ENCODE data around the gene COL27A1. TPM values are rescaled to one million over a fixed set of nuclear protein-coding genes. Genes with fewer than 3 reads are reported as not detected.

The COL27A1 gene
- total RNA-seq, 3 donors from 2014 or later, result 1.4 to 2.8 (median 1.7) TPM

GRCh38 chr9:114348261-114348905 is 193.0 kb downstream of the COL27A1 start:
- DNase-seq (no peak), ATAC-seq (no peak)
- H3K27me3 Mint-ChIP-seq (ENCODE audit: low read depth), result no peaks in the 10 kb centered on the region
- H3K36me3 Mint-ChIP-seq (ENCODE audit: insufficient read depth), result peaks cover 47% of the 10 kb centered on the region
- H3K4me3 Mint-ChIP-seq, result no peak overlapping the region
- peaks cover 50% of the 10 kb centered on the region for H3K4me1 Mint-ChIP-seq (ENCODE audit: low read depth)
- no peaks in the 10 kb centered on the region for H3K9me3 Mint-ChIP-seq

GRCh38 chr9:114348906-114349482 is 193.7 kb downstream of the COL27A1 start:
- Mint-ChIP-seq H3K36me3 (ENCODE audit: insufficient read depth) (peaks cover 44% of the 10 kb centered on the region), H3K4me1 (ENCODE audit: low read depth) (peaks cover 53% of the 10 kb centered on the region), H3K27me3 (ENCODE audit: low read depth) (no peaks in the 10 kb centered on the region), H3K9me3 (no peaks in the 10 kb centered on the region), H3K4me3 (peak overlapping the region; percentile 58)
- peak; percentile 88 to 90 for ATAC-seq
- peak; percentile 70 for DNase-seq

GRCh38 chr9:114349713-114350480 is 194.6 kb downstream of the COL27A1 start:
- peak overlapping the region; percentile 58 for H3K4me3 Mint-ChIP-seq
- peaks cover 50% of the 10 kb centered on the region for H3K4me1 Mint-ChIP-seq (ENCODE audit: low read depth)
- peaks cover 41% of the 10 kb centered on the region for H3K36me3 Mint-ChIP-seq (ENCODE audit: insufficient read depth)
- ATAC-seq, result no peak
- no peaks in the 10 kb centered on the region for H3K27me3 Mint-ChIP-seq (ENCODE audit: low read depth)
- DNase-seq, result no peak
- H3K9me3 Mint-ChIP-seq, result no peaks in the 10 kb centered on the region

GRCh38 chr9:114350636-114351401 is 195.5 kb downstream of the COL27A1 start:
- Mint-ChIP-seq H3K9me3 (no peaks in the 10 kb centered on the region), H3K36me3 (ENCODE audit: insufficient read depth) (peaks cover 39% of the 10 kb centered on the region), H3K4me3 (no peak overlapping the region), H3K4me1 (ENCODE audit: low read depth) (peaks cover 50% of the 10 kb centered on the region), H3K27me3 (ENCODE audit: low read depth) (no peaks in the 10 kb centered on the region)
- ATAC-seq, result peak in 1 of 2 donors; percentile 11
- DNase-seq, result no peak

GRCh38 chr9:114351932-114352331 is 196.6 kb downstream of the COL27A1 start:
- H3K4me1 Mint-ChIP-seq (ENCODE audit: low read depth), result peaks cover 54% of the 10 kb centered on the region
- no peak overlapping the region for H3K4me3 Mint-ChIP-seq
- no peaks in the 10 kb centered on the region for H3K27me3 Mint-ChIP-seq (ENCODE audit: low read depth)
- DNase-seq (no peak), ATAC-seq (no peak)
- H3K36me3 Mint-ChIP-seq (ENCODE audit: insufficient read depth), result peaks cover 41% of the 10 kb centered on the region
- H3K9me3 Mint-ChIP-seq, result no peaks in the 10 kb centered on the region

GRCh38 chr9:114355821-114356220 is 200.5 kb downstream of the COL27A1 start:
- ATAC-seq (no peak), DNase-seq (no peak)
- H3K27me3 Mint-ChIP-seq (ENCODE audit: low read depth), result no peaks in the 10 kb centered on the region
- H3K36me3 Mint-ChIP-seq (ENCODE audit: insufficient read depth), result peaks cover 36% of the 10 kb centered on the region
- H3K4me3 Mint-ChIP-seq, result no peak overlapping the region
- H3K4me1 Mint-ChIP-seq (ENCODE audit: low read depth), result peaks cover 43% of the 10 kb centered on the region
- no peaks in the 10 kb centered on the region for H3K9me3 Mint-ChIP-seq

- no peaks in the 10 kb centered on the region for H3K27me3 Mint-ChIP-seq (ENCODE audit: low read depth)
- peaks cover 44% of the 10 kb centered on the region for H3K4me1 Mint-ChIP-seq (ENCODE audit: low read depth)
- H3K9me3 Mint-ChIP-seq, result no peaks in the 10 kb centered on the region
- H3K36me3 Mint-ChIP-seq (ENCODE audit: insufficient read depth), result peaks cover 43% of the 10 kb centered on the region
- H3K4me3 Mint-ChIP-seq, result no peak overlapping the region
- DNase-seq (no peak), ATAC-seq (no peak)
Measured at GRCh38 chr9:114356792-114357191, 201.5 kb downstream of the COL27A1 start.

GRCh38 chr9:114357360-114357759 is 202.0 kb downstream of the COL27A1 start:
- Mint-ChIP-seq H3K9me3 (no peaks in the 10 kb centered on the region), H3K36me3 (ENCODE audit: insufficient read depth) (peaks cover 41% of the 10 kb centered on the region), H3K4me3 (no peak overlapping the region), H3K4me1 (ENCODE audit: low read depth) (peaks cover 41% of the 10 kb centered on the region), H3K27me3 (ENCODE audit: low read depth) (no peaks in the 10 kb centered on the region)
- ATAC-seq (no peak), DNase-seq (no peak)

GRCh38 chr9:114357911-114358328 is 202.6 kb downstream of the COL27A1 start:
- DNase-seq, result no peak
- no peaks in the 10 kb centered on the region for H3K27me3 Mint-ChIP-seq (ENCODE audit: low read depth)
- peaks cover 41% of the 10 kb centered on the region for H3K4me1 Mint-ChIP-seq (ENCODE audit: low read depth)
- peaks cover 43% of the 10 kb centered on the region for H3K36me3 Mint-ChIP-seq (ENCODE audit: insufficient read depth)
- no peak for ATAC-seq
- no peaks in the 10 kb centered on the region for H3K9me3 Mint-ChIP-seq
- H3K4me3 Mint-ChIP-seq, result no peak overlapping the region

- ATAC-seq, result no peak
- H3K36me3 Mint-ChIP-seq (ENCODE audit: insufficient read depth), result peaks cover 60% of the 10 kb centered on the region
- DNase-seq, result no peak
Measured at GRCh38 chr9:114359801-114360200, 204.5 kb downstream of the COL27A1 start.

GRCh38 chr9:114361542-114361941 is 206.2 kb downstream of the COL27A1 start:
- DNase-seq (no peak), ATAC-seq (no peak)
- Mint-ChIP-seq H3K27me3 (ENCODE audit: low read depth) (no peaks in the 10 kb centered on the region), H3K4me1 (ENCODE audit: low read depth) (peaks cover 67% of the 10 kb centered on the region), H3K4me3 (no peak overlapping the region), H3K9me3 (no peaks in the 10 kb centered on the region), H3K36me3 (ENCODE audit: insufficient read depth) (peaks cover 67% of the 10 kb centered on the region)

More at GRCh38 chr9:114359801-114360200, 204.5 kb downstream of the COL27A1 start:
- Mint-ChIP-seq H3K4me3 (no peak overlapping the region), H3K9me3 (no peaks in the 10 kb centered on the region), H3K27me3 (ENCODE audit: low read depth) (no peaks in the 10 kb centered on the region), H3K4me1 (ENCODE audit: low read depth) (peaks cover 54% of the 10 kb centered on the region)

Measured in activated T-cell treated with anti-CD3 and anti-CD28 coated beads, Interleukin-2, amount 50 U/mL, for 4 hours (primary cell).